ENCODE measurements around the gene TMEM114.

TMEM114 gene

DNA sequence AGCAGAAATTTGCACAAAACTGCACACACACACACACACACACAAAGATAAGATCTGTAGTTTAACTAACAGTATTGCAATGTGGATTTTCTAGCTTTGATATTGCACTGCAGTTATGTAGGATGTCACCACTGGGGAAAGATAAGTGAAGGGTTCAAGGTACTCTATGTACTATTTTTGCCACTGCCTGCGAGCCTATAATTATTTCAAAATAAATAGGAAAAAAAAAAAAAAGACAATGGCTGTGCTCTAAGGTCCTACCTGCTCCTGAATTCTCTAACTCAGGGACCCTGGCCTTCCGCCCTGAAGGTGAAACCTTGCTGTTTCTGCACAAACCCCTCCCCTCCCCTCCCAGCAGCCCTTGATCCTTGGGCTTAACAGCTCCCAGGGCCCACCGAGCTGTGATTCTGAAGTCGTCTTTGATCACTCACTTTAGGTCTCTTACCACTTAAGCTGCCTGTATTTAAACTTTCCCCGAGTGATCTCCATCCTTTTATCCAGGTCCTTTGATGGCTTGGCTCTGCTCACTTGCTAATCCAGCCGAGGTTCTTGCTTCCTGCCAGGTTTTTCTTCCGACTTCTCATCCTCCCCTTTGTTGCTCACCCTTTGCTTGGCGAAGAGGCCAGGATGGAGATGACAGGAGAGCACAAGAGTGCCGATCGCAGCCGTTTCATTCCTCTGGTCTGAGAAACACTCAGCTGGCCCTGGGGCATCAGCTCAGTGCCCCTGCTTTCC is 37.7 kb downstream of the TMEM114 start:
- no peaks in the 10 kb centered on the region for H3K9me3 ChIP-seq (ENCODE audit: severe bottlenecking)
- H3K36me3 ChIP-seq: no peaks in the 10 kb centered on the region
- H3K27ac ChIP-seq: no peak overlapping the region
- H3K27me3 ChIP-seq (ENCODE audit: insufficient read depth, low read depth, severe bottlenecking): peaks cover 79% of the 10 kb centered on the region
- no peak for DNase-seq
- H3K4me3 ChIP-seq (ENCODE audit: low read depth, low read length): no peak overlapping the region
- TF ChIP-seq, protein P1, sequence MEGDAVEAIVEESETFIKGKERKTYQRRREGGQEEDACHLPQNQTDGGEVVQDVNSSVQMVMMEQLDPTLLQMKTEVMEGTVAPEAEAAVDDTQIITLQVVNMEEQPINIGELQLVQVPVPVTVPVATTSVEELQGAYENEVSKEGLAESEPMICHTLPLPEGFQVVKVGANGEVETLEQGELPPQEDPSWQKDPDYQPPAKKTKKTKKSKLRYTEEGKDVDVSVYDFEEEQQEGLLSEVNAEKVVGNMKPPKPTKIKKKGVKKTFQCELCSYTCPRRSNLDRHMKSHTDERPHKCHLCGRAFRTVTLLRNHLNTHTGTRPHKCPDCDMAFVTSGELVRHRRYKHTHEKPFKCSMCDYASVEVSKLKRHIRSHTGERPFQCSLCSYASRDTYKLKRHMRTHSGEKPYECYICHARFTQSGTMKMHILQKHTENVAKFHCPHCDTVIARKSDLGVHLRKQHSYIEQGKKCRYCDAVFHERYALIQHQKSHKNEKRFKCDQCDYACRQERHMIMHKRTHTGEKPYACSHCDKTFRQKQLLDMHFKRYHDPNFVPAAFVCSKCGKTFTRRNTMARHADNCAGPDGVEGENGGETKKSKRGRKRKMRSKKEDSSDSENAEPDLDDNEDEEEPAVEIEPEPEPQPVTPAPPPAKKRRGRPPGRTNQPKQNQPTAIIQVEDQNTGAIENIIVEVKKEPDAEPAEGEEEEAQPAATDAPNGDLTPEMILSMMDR (IDR thresholded peaks at IDR 0.05; ENCODE audit: low read depth, low read length): no peak

DNA sequence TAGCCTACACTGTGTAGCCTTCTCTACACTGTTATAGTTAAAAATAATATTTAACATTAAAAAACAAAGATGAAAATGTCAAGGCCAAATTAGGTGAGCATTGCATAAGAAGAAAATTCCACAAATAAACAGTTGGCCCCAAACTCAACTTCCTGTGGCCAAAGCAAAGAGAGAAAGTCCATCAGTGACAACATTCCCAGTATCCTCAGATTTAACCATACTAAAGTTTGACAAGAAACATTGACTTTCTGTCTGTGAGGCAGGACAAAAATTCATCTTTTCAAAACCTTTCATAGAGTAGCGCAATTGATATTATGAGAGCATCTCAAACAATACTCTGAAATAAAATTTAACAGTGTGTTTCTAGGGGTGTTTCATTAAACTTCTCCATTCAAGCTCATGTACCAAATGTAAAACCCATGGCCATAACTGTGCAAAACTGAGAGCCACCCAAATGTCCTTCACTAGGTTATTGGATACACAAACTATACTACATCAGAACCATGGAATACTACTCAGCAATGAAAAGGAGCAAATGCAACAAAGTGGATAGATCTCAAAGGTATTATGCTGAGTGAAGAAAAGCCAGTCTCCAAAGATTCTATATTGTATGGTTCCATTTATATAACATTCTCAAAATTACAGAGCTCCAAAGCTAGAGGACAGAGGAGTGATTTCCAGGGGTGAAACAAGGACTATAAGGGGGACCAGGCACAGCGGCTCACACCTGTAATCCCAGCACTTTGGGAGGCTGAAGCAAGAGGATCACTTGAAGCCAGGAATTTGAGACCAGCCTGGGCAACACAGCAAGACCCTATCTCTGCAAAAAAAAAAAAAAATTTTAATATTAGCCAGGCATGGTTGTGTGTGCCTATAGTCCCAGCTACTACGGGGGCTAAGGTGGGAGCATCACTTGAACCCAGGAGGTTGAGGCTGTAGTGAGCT is 38.7 kb downstream of the TMEM114 start:
- H3K27ac ChIP-seq: no peak overlapping the region

DNA sequence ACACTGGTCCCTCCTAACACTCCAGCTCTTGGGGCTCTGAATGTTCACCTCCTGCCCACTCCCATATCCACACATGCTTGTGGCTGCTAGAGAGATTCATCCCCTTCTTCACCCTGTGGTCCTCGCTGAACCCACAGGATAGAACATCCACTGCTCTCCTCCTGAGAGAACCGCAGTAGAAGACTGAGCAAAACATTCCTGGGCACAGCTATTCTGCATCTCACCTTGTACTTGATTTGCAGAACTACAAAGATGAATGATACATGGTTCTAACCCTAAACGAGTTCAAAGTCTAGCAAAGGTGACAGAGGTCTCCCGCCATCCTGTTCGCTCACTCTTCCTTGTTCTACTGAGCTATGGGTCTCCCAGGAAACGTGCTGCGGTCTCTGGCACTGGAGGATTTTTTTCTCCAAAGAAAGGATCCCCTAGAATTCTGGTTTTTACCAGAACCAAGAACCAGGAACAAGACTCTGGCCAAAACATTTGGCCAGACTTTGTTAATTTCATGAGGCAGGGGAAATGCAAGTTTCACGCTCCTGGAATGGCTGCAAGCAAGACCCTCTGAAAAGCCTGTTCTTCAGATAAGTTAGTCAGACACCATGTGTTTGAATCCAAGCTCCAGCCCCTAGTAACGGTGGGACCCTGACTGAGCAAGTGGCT is 39.5 kb downstream of the TMEM114 start:
- Histone ChIP-seq H3K27me3 (ENCODE audit: insufficient read depth, low read depth, severe bottlenecking) (peaks cover 77% of the 10 kb centered on the region), H3K9me3 (ENCODE audit: severe bottlenecking) (no peaks in the 10 kb centered on the region), H3K36me3 (no peaks in the 10 kb centered on the region), H3K27ac (no peak overlapping the region), H3K4me3 (ENCODE audit: low read depth, low read length) (no peak overlapping the region)
- DNase-seq: no peak
- TF ChIP-seq, protein P1 (IDR thresholded peaks at IDR 0.05; ENCODE audit: low read depth, low read length): no peak

More for the DNA sequence above, 38.7 kb downstream of the TMEM114 start:
- Histone ChIP-seq H3K9me3 (ENCODE audit: severe bottlenecking) (no peaks in the 10 kb centered on the region), H3K4me3 (ENCODE audit: low read depth, low read length) (no peak overlapping the region), H3K27me3 (ENCODE audit: insufficient read depth, low read depth, severe bottlenecking) (peaks cover 77% of the 10 kb centered on the region), H3K36me3 (no peaks in the 10 kb centered on the region)
- DNase-seq: no peak
- TF ChIP-seq, protein P1 (IDR thresholded peaks at IDR 0.05; ENCODE audit: low read depth, low read length): no peak

DNA sequence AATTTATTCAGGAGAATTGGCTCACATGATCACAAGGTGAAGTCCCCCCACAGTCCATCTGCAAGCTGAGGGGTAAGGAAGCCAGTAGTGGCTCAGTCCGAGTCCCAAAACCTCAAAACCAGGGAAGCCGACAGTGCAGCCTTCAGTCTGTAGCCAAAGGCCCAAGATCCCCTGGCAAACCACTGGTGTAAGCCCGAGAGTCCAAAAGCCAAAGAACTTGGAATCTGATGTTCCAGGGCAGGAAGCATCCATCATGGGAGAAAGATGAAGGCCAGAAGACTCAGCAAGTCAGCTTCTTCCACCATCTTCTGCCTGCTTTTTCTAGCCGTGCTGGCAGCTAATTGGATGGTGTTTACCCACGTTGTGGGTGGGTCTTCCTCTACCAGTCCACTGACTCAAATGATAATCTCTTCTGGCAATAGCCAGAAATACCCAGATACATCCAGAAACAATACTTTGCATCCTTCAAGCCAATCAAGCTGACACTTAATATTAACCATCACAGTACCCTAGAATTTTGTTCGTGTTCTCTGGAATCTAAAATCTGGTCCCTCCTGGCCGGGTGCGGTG is 40.4 kb downstream of the TMEM114 start:
- H3K9me3 ChIP-seq (ENCODE audit: severe bottlenecking): no peaks in the 10 kb centered on the region
- no peak for DNase-seq
- H3K4me3 ChIP-seq (ENCODE audit: low read depth, low read length): no peak overlapping the region
- peaks cover 78% of the 10 kb centered on the region for H3K27me3 ChIP-seq (ENCODE audit: insufficient read depth, low read depth, severe bottlenecking)
- no peak overlapping the region for H3K27ac ChIP-seq
- TF ChIP-seq, protein P1 (IDR thresholded peaks at IDR 0.05; ENCODE audit: low read depth, low read length): no peak
- H3K36me3 ChIP-seq: no peaks in the 10 kb centered on the region

DNA sequence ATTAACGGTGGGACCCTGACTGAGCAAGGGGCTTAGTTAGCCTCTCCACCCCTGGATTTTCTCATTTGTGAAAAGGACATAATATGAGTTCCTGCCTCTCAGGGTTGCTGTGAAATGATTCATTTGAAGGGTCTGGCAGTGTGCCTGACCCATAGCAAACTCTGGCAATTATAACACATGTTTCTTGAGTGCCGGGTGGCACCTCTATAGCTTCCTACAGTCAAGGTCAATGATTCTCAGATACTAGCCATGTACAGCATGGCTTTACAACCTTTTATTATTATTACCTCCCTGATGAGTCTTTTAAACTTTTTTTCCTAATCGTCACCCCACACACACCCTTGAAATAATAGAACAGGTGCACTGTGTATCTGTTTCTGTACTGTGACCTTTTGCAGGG is 42.1 kb downstream of the TMEM114 start:
- Histone ChIP-seq H3K27me3 (ENCODE audit: insufficient read depth, low read depth, severe bottlenecking) (peaks cover 80% of the 10 kb centered on the region), H3K9me3 (ENCODE audit: severe bottlenecking) (no peaks in the 10 kb centered on the region), H3K27ac (no peak overlapping the region), H3K36me3 (no peaks in the 10 kb centered on the region), H3K4me3 (ENCODE audit: low read depth, low read length) (no peak overlapping the region)
- TF ChIP-seq, protein P1 (IDR thresholded peaks at IDR 0.05; ENCODE audit: low read depth, low read length): no peak
- no peak for DNase-seq

Measured in WERI-Rb-1 (cell line).